ENCODE measurements around the gene MAS1L.

The MAS1L gene

GRCh38 chr6:29502597-29502996 is 14.8 kb upstream of the MAS1L start:
- Histone ChIP-seq H3K27me3 (no peaks in the 10 kb centered on the region), H3K9me3 (no peaks in the 10 kb centered on the region), H3K36me3 (no peaks in the 10 kb centered on the region), H3K4me1 (no peaks in the 10 kb centered on the region), H3K4me3 (ENCODE audit: low read depth, low read length) (no peak overlapping the region)
- DNase-seq = no peak
- TF ChIP-seq, protein P1, sequence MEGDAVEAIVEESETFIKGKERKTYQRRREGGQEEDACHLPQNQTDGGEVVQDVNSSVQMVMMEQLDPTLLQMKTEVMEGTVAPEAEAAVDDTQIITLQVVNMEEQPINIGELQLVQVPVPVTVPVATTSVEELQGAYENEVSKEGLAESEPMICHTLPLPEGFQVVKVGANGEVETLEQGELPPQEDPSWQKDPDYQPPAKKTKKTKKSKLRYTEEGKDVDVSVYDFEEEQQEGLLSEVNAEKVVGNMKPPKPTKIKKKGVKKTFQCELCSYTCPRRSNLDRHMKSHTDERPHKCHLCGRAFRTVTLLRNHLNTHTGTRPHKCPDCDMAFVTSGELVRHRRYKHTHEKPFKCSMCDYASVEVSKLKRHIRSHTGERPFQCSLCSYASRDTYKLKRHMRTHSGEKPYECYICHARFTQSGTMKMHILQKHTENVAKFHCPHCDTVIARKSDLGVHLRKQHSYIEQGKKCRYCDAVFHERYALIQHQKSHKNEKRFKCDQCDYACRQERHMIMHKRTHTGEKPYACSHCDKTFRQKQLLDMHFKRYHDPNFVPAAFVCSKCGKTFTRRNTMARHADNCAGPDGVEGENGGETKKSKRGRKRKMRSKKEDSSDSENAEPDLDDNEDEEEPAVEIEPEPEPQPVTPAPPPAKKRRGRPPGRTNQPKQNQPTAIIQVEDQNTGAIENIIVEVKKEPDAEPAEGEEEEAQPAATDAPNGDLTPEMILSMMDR (IDR thresholded peaks at IDR 0.05; ENCODE audit: low read depth, low read length) = no peak

- TF ChIP-seq, protein P1 (IDR thresholded peaks at IDR 0.05; ENCODE audit: low read depth, low read length) = no peak
- Histone ChIP-seq H3K4me3 (ENCODE audit: low read depth, low read length) (no peak overlapping the region), H3K9me3 (no peaks in the 10 kb centered on the region), H3K27me3 (no peaks in the 10 kb centered on the region), H3K4me1 (no peaks in the 10 kb centered on the region), H3K36me3 (no peaks in the 10 kb centered on the region)
- no peak for DNase-seq
Measured at GRCh38 chr6:29502181-29502580, 14.4 kb upstream of the MAS1L start.

GRCh38 chr6:29501106-29501505 is 13.3 kb upstream of the MAS1L start:
- no peak overlapping the region for H3K4me3 ChIP-seq (ENCODE audit: low read depth, low read length)
- H3K27me3 ChIP-seq = no peaks in the 10 kb centered on the region
- no peaks in the 10 kb centered on the region for H3K36me3 ChIP-seq
- H3K9me3 ChIP-seq = no peaks in the 10 kb centered on the region
- H3K4me1 ChIP-seq = no peaks in the 10 kb centered on the region
- TF ChIP-seq, protein P1 (IDR thresholded peaks at IDR 0.05; ENCODE audit: low read depth, low read length) = no peak
- DNase-seq = no peak

GRCh38 chr6:29500594-29500993 is 12.8 kb upstream of the MAS1L start:
- Histone ChIP-seq H3K4me1 (no peaks in the 10 kb centered on the region), H3K36me3 (no peaks in the 10 kb centered on the region), H3K27me3 (no peaks in the 10 kb centered on the region), H3K4me3 (ENCODE audit: low read depth, low read length) (no peak overlapping the region), H3K9me3 (no peaks in the 10 kb centered on the region)
- TF ChIP-seq, protein P1 (IDR thresholded peaks at IDR 0.05; ENCODE audit: low read depth, low read length) = no peak
- no peak for DNase-seq

- Histone ChIP-seq H3K9me3 (no peaks in the 10 kb centered on the region), H3K4me1 (no peaks in the 10 kb centered on the region)
- no peak for DNase-seq
Measured at GRCh38 chr6:29499704-29500103, 11.9 kb upstream of the MAS1L start.

GRCh38 chr6:29496961-29497360 is 9.2 kb upstream of the MAS1L start:
- Histone ChIP-seq H3K4me1 (no peaks in the 10 kb centered on the region), H3K36me3 (no peaks in the 10 kb centered on the region), H3K9me3 (no peaks in the 10 kb centered on the region), H3K27me3 (no peaks in the 10 kb centered on the region), H3K4me3 (ENCODE audit: low read depth, low read length) (no peak overlapping the region)
- TF ChIP-seq, protein P1 (IDR thresholded peaks at IDR 0.05; ENCODE audit: low read depth, low read length) = no peak
- no peak for DNase-seq

More at GRCh38 chr6:29499704-29500103, 11.9 kb upstream of the MAS1L start:
- no peaks in the 10 kb centered on the region for H3K36me3 ChIP-seq
- no peak overlapping the region for H3K4me3 ChIP-seq (ENCODE audit: low read depth, low read length)
- TF ChIP-seq, protein P1 (IDR thresholded peaks at IDR 0.05; ENCODE audit: low read depth, low read length) = no peak
- H3K27me3 ChIP-seq = no peaks in the 10 kb centered on the region
